Measurements from ENCODE around the gene SLC13A3. TPM values are rescaled to one million over a fixed set of nuclear protein-coding genes. Genes with fewer than 3 reads are reported as not detected.

Gene SLC13A3
- total RNA-seq, 1 donor = 4.3 TPM

- peak; percentile 48 for DNase-seq (ENCODE audit: low read depth)
- H3K4me3 ChIP-seq (ENCODE audit: low read depth, low read length) = no peak overlapping the region
- TF ChIP-seq CTCF (IDR thresholded peaks at IDR 0.05; ENCODE audit: insufficient read depth, low read depth, low read length) = peak; percentile 68
These were observed 130.2 kb downstream of the SLC13A3 start for GRCh38 chr20:46520976-46521579.

DNA sequence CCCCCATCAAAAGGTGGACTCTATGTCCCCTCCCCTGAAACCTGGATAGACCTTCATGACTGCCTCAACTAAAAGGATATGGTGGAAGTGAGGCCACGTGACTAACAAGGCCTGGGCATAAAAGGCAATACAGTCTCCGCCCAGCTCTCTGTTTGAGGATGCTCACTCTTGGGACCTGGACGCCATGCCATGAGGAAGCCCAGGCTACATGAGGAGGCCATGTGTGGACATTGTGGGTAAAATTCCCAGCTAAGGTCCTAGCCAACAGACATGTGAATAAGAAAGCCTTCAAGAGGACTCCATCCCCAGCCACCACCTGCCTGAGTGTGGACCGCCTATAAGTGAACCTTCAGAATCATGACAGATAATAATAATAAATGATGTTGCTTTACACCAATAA, 130.7 kb downstream of the SLC13A3 start:
- no peak for TF ChIP-seq CTCF (IDR thresholded peaks at IDR 0.05; ENCODE audit: insufficient read depth, low read depth, low read length)
- H3K4me3 ChIP-seq (ENCODE audit: low read depth, low read length) = no peak overlapping the region
- no peak for DNase-seq (ENCODE audit: low read depth)

- DNase-seq (ENCODE audit: low read depth) = no peak
- no peak overlapping the region for H3K4me3 ChIP-seq (ENCODE audit: low read depth, low read length)
- no peak for TF ChIP-seq CTCF (IDR thresholded peaks at IDR 0.05; ENCODE audit: insufficient read depth, low read depth, low read length)
These were observed 131.7 kb downstream of the SLC13A3 start for GRCh38 chr20:46519471-46520068.

DNA sequence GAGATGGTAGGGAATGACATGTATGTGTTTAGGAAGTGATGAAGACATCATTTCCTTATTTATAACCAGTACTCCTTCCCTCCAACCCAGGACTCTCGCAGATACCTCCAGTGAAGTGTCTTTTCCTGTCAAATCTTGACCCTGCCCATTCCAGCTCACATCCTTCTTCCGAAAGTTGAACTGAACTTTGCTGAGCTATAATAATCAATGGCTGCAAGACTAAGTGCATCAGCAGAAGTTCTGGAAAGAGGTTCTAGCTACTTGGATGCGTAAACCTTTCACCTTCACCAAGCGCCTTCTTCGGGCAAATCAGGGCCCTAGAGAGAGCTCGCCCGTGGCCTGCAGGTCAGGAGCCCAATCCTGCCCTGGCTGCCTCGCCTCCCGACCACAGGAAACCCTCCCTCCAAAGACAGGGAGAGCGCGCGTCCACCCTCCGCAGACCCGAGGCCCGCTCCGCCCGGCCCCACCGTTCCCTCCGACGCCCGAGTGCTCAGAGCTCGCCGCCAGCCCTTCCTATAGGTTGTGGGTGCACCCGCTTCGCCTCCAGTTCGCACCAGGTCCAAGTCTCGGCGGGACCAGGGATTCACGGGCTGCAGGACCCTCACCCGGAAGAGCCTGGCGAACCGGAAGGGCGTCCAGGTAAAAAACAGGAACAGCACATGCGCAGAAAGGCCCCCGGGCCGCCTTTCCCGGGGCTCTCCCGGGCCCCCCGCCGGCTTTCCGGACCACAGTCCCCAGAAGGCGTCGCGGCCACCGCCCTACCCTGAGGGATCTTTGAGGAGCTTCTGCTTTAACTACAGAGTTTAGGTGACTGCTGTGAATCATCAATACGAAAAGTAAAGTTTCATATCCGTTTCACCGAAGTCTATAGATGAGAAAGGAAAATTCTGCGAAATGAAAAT, 138.1 kb downstream of the SLC13A3 start, which contains the start of gene ZNF334:
Gene ZNF334, minus strand, starts transcription at position 617 of the 902 bp plus-strand sequence. CDS start 1,457 bp downstream, outside the sequence.
- no peak for TF ChIP-seq CTCF (IDR thresholded peaks at IDR 0.05; ENCODE audit: insufficient read depth, low read depth, low read length)
- peak; percentile 27 for DNase-seq (ENCODE audit: low read depth)
- H3K4me3 ChIP-seq (ENCODE audit: low read depth, low read length) = peak within 1 kb of the TSS; percentile 76

- no peak overlapping the region for H3K4me3 ChIP-seq (ENCODE audit: low read depth, low read length)
- no peak for DNase-seq (ENCODE audit: low read depth)
- TF ChIP-seq CTCF (IDR thresholded peaks at IDR 0.05; ENCODE audit: insufficient read depth, low read depth, low read length) = no peak
These were observed 141.7 kb downstream of the SLC13A3 start for GRCh38 chr20:46509523-46509922.

Other genes with a start within 250 kb of the SLC13A3 start
- 45.4 and 48.4 TPM in 2 replicates for gene ELMO2, start 244.8 kb downstream of the SLC13A3 start, total RNA-seq
- 1.9 and 2.6 TPM in 2 replicates for gene ZNF334, start 137.9 kb downstream of the SLC13A3 start, total RNA-seq
- gene OCSTAMP, start 100.8 kb downstream of the SLC13A3 start, total RNA-seq = not detected in 2 replicates
- 23.2 and 26.3 TPM in 2 replicates for gene TP53RK, start 38.0 kb upstream of the SLC13A3 start, total RNA-seq
- gene SLC2A10, start 58.2 kb upstream of the SLC13A3 start, total RNA-seq = 45.4 and 52.7 TPM in 2 replicates
- not detected in 2 replicates for gene EYA2, start 243.4 kb upstream of the SLC13A3 start, total RNA-seq